ENCODE measurements around the gene MYO18B.

MYO18B gene

GRCh38 chr22:25909614-25910387 lies 167.8 kb downstream of the MYO18B start:
- H3K4me3 ChIP-seq (ENCODE audit: low read depth, low read length): no peak overlapping the region
- TF ChIP-seq POLR2A (IDR thresholded peaks at IDR 0.05; ENCODE audit: extremely low read depth, insufficient read length): no peak
- TF ChIP-seq CTCF (IDR thresholded peaks at IDR 0.05; ENCODE audit: low read depth, low read length): no peak
- no peak for TF ChIP-seq MAX (IDR thresholded peaks at IDR 0.05; ENCODE audit: low read depth, low read length)
- TF ChIP-seq MYC (IDR thresholded peaks at IDR 0.05; ENCODE audit: low read depth, low read length): no peak
- no peak for DNase-seq (ENCODE audit: low read depth)

GRCh38 chr22:25911243-25911972 lies 169.4 kb downstream of the MYO18B start:
- no peak overlapping the region for H3K4me3 ChIP-seq (ENCODE audit: low read depth, low read length)
- no peak for DNase-seq (ENCODE audit: low read depth)
- TF ChIP-seq MAX (IDR thresholded peaks at IDR 0.05; ENCODE audit: low read depth, low read length) (no peak), POLR2A (IDR thresholded peaks at IDR 0.05; ENCODE audit: extremely low read depth, insufficient read length) (no peak), CTCF (IDR thresholded peaks at IDR 0.05; ENCODE audit: low read depth, low read length) (no peak), MYC (IDR thresholded peaks at IDR 0.05; ENCODE audit: low read depth, low read length) (no peak)

- no peak for DNase-seq (ENCODE audit: low read depth)
- H3K4me3 ChIP-seq (ENCODE audit: low read depth, low read length): no peak overlapping the region
- TF ChIP-seq MAX (IDR thresholded peaks at IDR 0.05; ENCODE audit: low read depth, low read length): no peak
- no peak for TF ChIP-seq POLR2A (IDR thresholded peaks at IDR 0.05; ENCODE audit: extremely low read depth, insufficient read length)
- no peak for TF ChIP-seq MYC (IDR thresholded peaks at IDR 0.05; ENCODE audit: low read depth, low read length)
- no peak for TF ChIP-seq CTCF (IDR thresholded peaks at IDR 0.05; ENCODE audit: low read depth, low read length)
Observed at GRCh38 chr22:25919452-25919851, 177.5 kb downstream of the MYO18B start.

- no peak overlapping the region for H3K4me3 ChIP-seq (ENCODE audit: low read depth, low read length)
- TF ChIP-seq MAX (IDR thresholded peaks at IDR 0.05; ENCODE audit: low read depth, low read length): no peak
- no peak for TF ChIP-seq MYC (IDR thresholded peaks at IDR 0.05; ENCODE audit: low read depth, low read length)
- no peak for TF ChIP-seq CTCF (IDR thresholded peaks at IDR 0.05; ENCODE audit: low read depth, low read length)
- no peak for TF ChIP-seq POLR2A (IDR thresholded peaks at IDR 0.05; ENCODE audit: extremely low read depth, insufficient read length)
- no peak for DNase-seq (ENCODE audit: low read depth)
Observed at GRCh38 chr22:25922141-25922540, 180.2 kb downstream of the MYO18B start.

GRCh38 chr22:25923914-25924313 lies 181.9 kb downstream of the MYO18B start:
- H3K4me3 ChIP-seq (ENCODE audit: low read depth, low read length): no peak overlapping the region
- no peak for TF ChIP-seq CTCF (IDR thresholded peaks at IDR 0.05; ENCODE audit: low read depth, low read length)
- TF ChIP-seq POLR2A (IDR thresholded peaks at IDR 0.05; ENCODE audit: extremely low read depth, insufficient read length): no peak
- TF ChIP-seq MAX (IDR thresholded peaks at IDR 0.05; ENCODE audit: low read depth, low read length): no peak
- no peak for TF ChIP-seq MYC (IDR thresholded peaks at IDR 0.05; ENCODE audit: low read depth, low read length)
- DNase-seq (ENCODE audit: low read depth): no peak

All from NB4 (cell line).